Measurements from ENCODE around the gene PLPPR2. TPM values are rescaled to one million over a fixed set of nuclear protein-coding genes. Genes with fewer than 3 reads are reported as not detected.

PLPPR2 gene
- polyA plus RNA-seq, 1 experiment: 13.8 TPM

DNA sequence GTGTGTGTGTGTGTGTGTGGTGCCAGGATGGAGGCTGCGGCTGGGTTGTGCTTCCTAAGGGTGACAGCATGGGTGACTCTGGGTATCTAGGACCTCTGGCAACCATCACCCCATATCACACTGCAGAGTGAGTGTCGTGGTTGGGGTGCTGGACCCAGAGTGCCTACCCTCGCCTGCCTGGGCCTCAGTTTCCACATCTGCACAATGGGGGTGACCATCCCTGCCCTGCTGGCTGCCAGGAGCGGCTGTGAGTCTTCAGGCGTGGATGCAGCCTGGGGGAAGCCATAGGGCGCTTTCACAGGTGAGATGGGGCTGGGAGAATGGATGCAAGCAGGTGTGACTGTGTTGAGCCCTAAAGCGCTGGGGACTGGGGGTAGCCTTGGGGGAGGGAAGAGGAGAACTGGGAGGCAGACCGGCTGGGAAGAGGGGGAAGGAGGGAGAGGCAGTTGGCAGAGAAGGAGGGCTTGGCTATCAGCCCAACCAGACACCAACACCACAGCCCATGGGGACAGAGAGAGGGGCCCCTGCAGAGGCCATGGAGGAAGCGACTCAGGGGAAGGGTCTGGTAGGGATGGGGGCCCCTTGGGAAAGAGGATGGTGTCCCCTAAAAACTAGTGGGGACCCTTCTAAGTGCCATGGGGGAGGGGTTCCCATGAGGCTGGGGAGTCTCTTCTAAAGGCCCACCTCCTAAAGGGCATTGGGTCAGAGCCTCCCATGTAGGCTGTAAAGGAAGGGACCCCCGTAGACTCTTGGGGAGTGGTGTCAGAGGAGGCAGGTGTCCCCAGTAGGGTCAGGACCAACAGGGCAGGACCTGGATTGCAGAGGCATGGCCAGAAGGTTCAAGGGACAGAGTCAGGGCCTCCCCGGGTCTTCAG is 1.7 kb downstream of the PLPPR2 start:
- Histone ChIP-seq H3K27ac (ENCODE audit: low read depth, low read length) (no peak overlapping the region), H3K9me3 (ENCODE audit: control insufficient read depth, insufficient read depth, low read length) (no peaks in the 10 kb centered on the region), H3K27me3 (ENCODE audit: control insufficient read depth, insufficient read depth, low read length) (no peaks in the 10 kb centered on the region), H3K4me3 (ENCODE audit: low read depth, low read length) (no peak overlapping the region)
- POLR2A ChIA-PET: no interaction called here
- DNase-seq (ENCODE audit: low read depth, low spot score): no peak
- TF ChIP-seq CTCF (IDR thresholded peaks at IDR 0.05; ENCODE audit: low read depth, low read length): no peak
- CTCF ChIA-PET: no interaction called here

- Histone ChIP-seq H3K9me3 (ENCODE audit: control insufficient read depth, insufficient read depth, low read length) (no peaks in the 10 kb centered on the region; the same call in 1 of the 2 replicates), H3K4me3 (ENCODE audit: low read depth, low read length) (no peak overlapping the region), H3K27me3 (ENCODE audit: control insufficient read depth, insufficient read depth, low read length) (no peaks in the 10 kb centered on the region), H3K27ac (ENCODE audit: low read depth, low read length) (no peak overlapping the region)
- DNase-seq (ENCODE audit: low read depth, low spot score): no peak
- CTCF ChIA-PET: no interaction called here
- no peak for TF ChIP-seq CTCF (IDR thresholded peaks at IDR 0.05; ENCODE audit: low read depth, low read length)
- POLR2A ChIA-PET: no interaction called here
Measured at GRCh38 chr19:11359421-11359820, 4.2 kb downstream of the PLPPR2 start.

- ChIA-PET POLR2A (interaction anchor here (0.5 to 1.0 kb wide), 2 partner anchors 14 to 17 kb away, joined by 3 to 5 read pairs; partner anchors contain the start of gene SWSAP1), CTCF (no interaction called here)
- no peak for DNase-seq (ENCODE audit: low read depth, low spot score)
- no peaks in the 10 kb centered on the region; the same call in 1 of the 2 replicates for H3K9me3 ChIP-seq (ENCODE audit: control insufficient read depth, insufficient read depth, low read length)
- no peak overlapping the region for H3K27ac ChIP-seq (ENCODE audit: low read depth, low read length)
- no peak for TF ChIP-seq CTCF (IDR thresholded peaks at IDR 0.05; ENCODE audit: low read depth, low read length)
- no peaks in the 10 kb centered on the region for H3K27me3 ChIP-seq (ENCODE audit: control insufficient read depth, insufficient read depth, low read length)
- H3K4me3 ChIP-seq (ENCODE audit: low read depth, low read length): no peak overlapping the region
Measured at GRCh38 chr19:11361037-11361770, 6.0 kb downstream of the PLPPR2 start.

- H3K27ac ChIP-seq (ENCODE audit: low read depth, low read length): peak overlapping the region; percentile 21
- no peak for DNase-seq (ENCODE audit: low read depth, low spot score)
- TF ChIP-seq CTCF (IDR thresholded peaks at IDR 0.05; ENCODE audit: low read depth, low read length): no peak
- no peak overlapping the region for H3K4me3 ChIP-seq (ENCODE audit: low read depth, low read length)
- H3K9me3 ChIP-seq (ENCODE audit: control insufficient read depth, insufficient read depth, low read length): no peaks in the 10 kb centered on the region; the same call in 1 of the 2 replicates
- no peaks in the 10 kb centered on the region for H3K27me3 ChIP-seq (ENCODE audit: control insufficient read depth, insufficient read depth, low read length)
- POLR2A ChIA-PET: interaction anchor here (1.0 kb wide), 1 partner anchor 13 kb away, joined by 5 read pairs; the partner anchor contains the start of gene SWSAP1
- CTCF ChIA-PET: no interaction called here
Measured at GRCh38 chr19:11361771-11362731, 6.8 kb downstream of the PLPPR2 start.

All from AG04450 (cell line).